Measurements from ENCODE around the gene NLRP7.
"Not testable (repeated sequence)": the region's sequence is repeated elsewhere in the genome, so short reads cannot be mapped to it uniquely, and the experiment has no call there.

The NLRP7 gene

DNA sequence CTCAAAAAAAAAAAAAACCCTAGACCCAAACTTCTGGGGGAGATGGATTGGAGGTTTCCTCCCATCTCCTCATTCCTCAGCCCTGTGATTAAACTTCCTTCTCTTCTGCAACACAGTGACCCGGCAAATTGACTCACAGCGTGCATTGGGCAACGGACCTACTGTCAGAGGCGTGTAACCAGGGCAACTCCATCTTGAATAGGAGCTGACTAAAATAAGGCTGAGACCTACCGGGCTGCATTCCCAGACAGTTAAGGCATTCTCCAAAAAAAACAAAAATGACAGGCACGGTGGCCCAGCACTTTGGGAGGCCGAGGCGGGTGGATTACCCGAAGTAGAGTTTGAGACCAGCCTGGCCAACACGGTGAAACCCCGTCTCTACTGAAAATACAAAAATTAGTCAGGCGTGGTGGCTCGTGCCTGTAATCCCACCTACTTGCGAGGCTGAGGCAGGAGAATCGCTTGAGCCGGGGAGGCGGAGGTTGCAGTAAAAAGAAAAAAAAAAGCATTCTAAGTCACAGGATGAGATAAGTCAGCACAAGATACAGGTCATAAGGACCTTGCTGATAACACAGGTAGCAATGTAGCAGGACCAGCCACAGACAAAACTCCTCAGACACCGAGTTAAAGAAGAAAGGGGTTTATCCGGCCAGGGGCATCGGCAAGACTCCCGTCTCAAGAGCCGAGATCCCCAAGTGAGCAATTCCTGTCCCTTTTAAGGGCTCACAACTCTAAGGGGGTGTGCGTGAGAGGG, 5.4 kb upstream of the NLRP7 start:
- H3K36me3 ChIP-seq (ENCODE audit: control insufficient read depth, insufficient read depth, low read length, severe bottlenecking): no peaks in the 10 kb centered on the region
- H3K9me3 ChIP-seq (ENCODE audit: control insufficient read depth, low read length): no peaks in the 10 kb centered on the region
- H3K4me1 ChIP-seq (ENCODE audit: control insufficient read depth, insufficient read depth, low read length): no peaks in the 10 kb centered on the region
- no peaks in the 10 kb centered on the region for H3K27me3 ChIP-seq (replicated peaks; ENCODE audit: control insufficient read depth, insufficient read depth, low read length)
- no peak overlapping the region for H3K9ac ChIP-seq (ENCODE audit: low read length)
- DNase-seq (ENCODE audit: low read depth): no peak
- H3K4me3 ChIP-seq (ENCODE audit: low read length): no peak overlapping the region

GRCh38 chr19:54950580-54950979, 3.2 kb upstream of the NLRP7 start:
- not testable (repeated sequence) for H3K36me3 ChIP-seq (ENCODE audit: control insufficient read depth, insufficient read depth, low read length, severe bottlenecking); H3K4me3 ChIP-seq (ENCODE audit: low read length); H3K9me3 ChIP-seq (ENCODE audit: control insufficient read depth, low read length); H3K4me1 ChIP-seq (ENCODE audit: control insufficient read depth, insufficient read depth, low read length); H3K27me3 ChIP-seq (replicated peaks; ENCODE audit: control insufficient read depth, insufficient read depth, low read length); DNase-seq (ENCODE audit: low read depth); H3K9ac ChIP-seq (ENCODE audit: low read length)

GRCh38 chr19:54949412-54949811, 2.1 kb upstream of the NLRP7 start:
- no peak for DNase-seq (ENCODE audit: low read depth)
- Histone ChIP-seq H3K9me3 (ENCODE audit: control insufficient read depth, low read length) (no peaks in the 10 kb centered on the region), H3K4me1 (ENCODE audit: control insufficient read depth, insufficient read depth, low read length) (no peaks in the 10 kb centered on the region), H3K27me3 (replicated peaks; ENCODE audit: control insufficient read depth, insufficient read depth, low read length) (no peaks in the 10 kb centered on the region), H3K4me3 (ENCODE audit: low read length) (no peak overlapping the region), H3K9ac (ENCODE audit: low read length) (no peak overlapping the region), H3K36me3 (ENCODE audit: control insufficient read depth, insufficient read depth, low read length, severe bottlenecking) (no peaks in the 10 kb centered on the region)

GRCh38 chr19:54943772-54944361, 3.5 kb downstream of the NLRP7 start:
- H3K9ac ChIP-seq (ENCODE audit: low read length); H3K9me3 ChIP-seq (ENCODE audit: control insufficient read depth, low read length); H3K36me3 ChIP-seq (ENCODE audit: control insufficient read depth, insufficient read depth, low read length, severe bottlenecking); H3K4me1 ChIP-seq (ENCODE audit: control insufficient read depth, insufficient read depth, low read length); H3K27me3 ChIP-seq (replicated peaks; ENCODE audit: control insufficient read depth, insufficient read depth, low read length); DNase-seq (ENCODE audit: low read depth); H3K4me3 ChIP-seq (ENCODE audit: low read length): not testable (repeated sequence)

GRCh38 chr19:54939538-54939937, 7.8 kb downstream of the NLRP7 start:
- H3K4me1 ChIP-seq (ENCODE audit: control insufficient read depth, insufficient read depth, low read length); H3K4me3 ChIP-seq (ENCODE audit: low read length); H3K9ac ChIP-seq (ENCODE audit: low read length); H3K27me3 ChIP-seq (replicated peaks; ENCODE audit: control insufficient read depth, insufficient read depth, low read length); H3K36me3 ChIP-seq (ENCODE audit: control insufficient read depth, insufficient read depth, low read length, severe bottlenecking); H3K9me3 ChIP-seq (ENCODE audit: control insufficient read depth, low read length); DNase-seq (ENCODE audit: low read depth): not testable (repeated sequence)

DNA sequence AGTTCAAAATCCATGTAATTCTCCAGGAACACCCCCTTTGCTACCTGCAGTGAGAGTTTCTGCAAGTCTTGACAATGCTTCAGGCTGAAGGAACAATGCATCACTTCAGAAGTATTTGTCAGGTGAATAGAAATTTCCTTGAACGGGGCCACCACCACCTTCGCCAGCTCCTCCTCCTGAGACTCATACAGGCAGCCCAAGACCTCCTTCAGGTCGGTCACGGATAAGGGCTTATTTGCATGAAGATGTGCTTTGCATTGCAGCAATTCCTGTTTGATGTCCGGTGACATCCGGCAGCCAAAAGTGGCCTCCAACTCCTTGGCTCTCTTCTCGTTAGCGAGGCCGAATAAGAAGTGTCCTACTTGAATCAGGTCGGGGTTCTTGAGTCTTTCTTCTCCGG, 8.4 kb downstream of the NLRP7 start:
- no peaks in the 10 kb centered on the region for H3K36me3 ChIP-seq (ENCODE audit: control insufficient read depth, insufficient read depth, low read length, severe bottlenecking)
- H3K4me3 ChIP-seq (ENCODE audit: low read length): no peak overlapping the region
- no peak for DNase-seq (ENCODE audit: low read depth)
- H3K9ac ChIP-seq (ENCODE audit: low read length): no peak overlapping the region
- H3K27me3 ChIP-seq (replicated peaks; ENCODE audit: control insufficient read depth, insufficient read depth, low read length): no peaks in the 10 kb centered on the region
- no peaks in the 10 kb centered on the region for H3K9me3 ChIP-seq (ENCODE audit: control insufficient read depth, low read length)
- H3K4me1 ChIP-seq (ENCODE audit: control insufficient read depth, insufficient read depth, low read length): no peaks in the 10 kb centered on the region

DNA sequence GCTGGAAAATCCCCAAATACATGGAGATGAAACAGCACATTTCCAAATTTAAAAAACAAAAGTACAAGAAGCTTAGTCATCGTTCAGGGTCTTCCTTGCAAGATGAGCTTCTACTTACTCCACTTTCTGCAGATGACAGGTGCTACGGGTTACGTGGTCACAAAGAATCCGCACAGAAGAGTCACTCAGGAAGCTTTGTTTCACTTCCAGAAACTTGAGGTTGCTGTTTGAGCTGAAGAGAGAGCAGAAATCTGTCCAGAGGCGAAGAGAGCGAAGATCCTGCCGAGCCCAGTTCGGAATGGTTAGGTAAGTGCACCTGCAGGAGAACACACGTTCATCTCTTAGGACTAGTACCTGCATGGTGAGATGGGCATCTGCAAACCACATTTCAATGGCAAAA, 9.4 kb downstream of the NLRP7 start:
- Histone ChIP-seq H3K9me3 (ENCODE audit: control insufficient read depth, low read length) (no peaks in the 10 kb centered on the region), H3K27me3 (replicated peaks; ENCODE audit: control insufficient read depth, insufficient read depth, low read length) (no peaks in the 10 kb centered on the region), H3K4me3 (ENCODE audit: low read length) (no peak overlapping the region), H3K36me3 (ENCODE audit: control insufficient read depth, insufficient read depth, low read length, severe bottlenecking) (no peaks in the 10 kb centered on the region), H3K4me1 (ENCODE audit: control insufficient read depth, insufficient read depth, low read length) (no peaks in the 10 kb centered on the region), H3K9ac (ENCODE audit: low read length) (no peak overlapping the region)
- DNase-seq (ENCODE audit: low read depth): no peak

DNA sequence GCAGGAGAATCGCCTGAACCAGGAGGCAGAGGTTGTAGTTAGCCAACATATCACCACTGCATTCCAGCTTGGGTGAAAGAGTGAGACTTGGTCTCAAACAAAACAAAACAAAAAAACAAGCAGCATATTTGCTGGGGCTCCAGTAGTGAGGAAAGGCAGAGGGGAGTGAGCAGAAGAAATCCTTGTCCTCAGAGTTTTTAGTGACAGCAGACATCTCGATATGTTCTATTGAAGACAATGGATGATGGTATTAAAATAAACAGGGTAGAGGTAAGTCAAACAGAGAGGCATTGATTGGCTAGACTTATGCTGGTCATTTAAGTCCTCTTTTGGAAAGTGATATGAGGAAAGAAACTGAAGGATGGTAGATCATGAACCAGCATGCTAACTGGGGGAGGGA, 19.0 kb downstream of the NLRP7 start:
- Histone ChIP-seq H3K36me3 (ENCODE audit: control insufficient read depth, insufficient read depth, low read length, severe bottlenecking) (no peaks in the 10 kb centered on the region), H3K27me3 (replicated peaks; ENCODE audit: control insufficient read depth, insufficient read depth, low read length) (no peaks in the 10 kb centered on the region), H3K9me3 (ENCODE audit: control insufficient read depth, low read length) (peaks cover 16% of the 10 kb centered on the region), H3K9ac (ENCODE audit: low read length) (no peak overlapping the region), H3K4me3 (ENCODE audit: low read length) (no peak overlapping the region), H3K4me1 (ENCODE audit: control insufficient read depth, insufficient read depth, low read length) (no peaks in the 10 kb centered on the region)
- DNase-seq (ENCODE audit: low read depth): no peak

DNA sequence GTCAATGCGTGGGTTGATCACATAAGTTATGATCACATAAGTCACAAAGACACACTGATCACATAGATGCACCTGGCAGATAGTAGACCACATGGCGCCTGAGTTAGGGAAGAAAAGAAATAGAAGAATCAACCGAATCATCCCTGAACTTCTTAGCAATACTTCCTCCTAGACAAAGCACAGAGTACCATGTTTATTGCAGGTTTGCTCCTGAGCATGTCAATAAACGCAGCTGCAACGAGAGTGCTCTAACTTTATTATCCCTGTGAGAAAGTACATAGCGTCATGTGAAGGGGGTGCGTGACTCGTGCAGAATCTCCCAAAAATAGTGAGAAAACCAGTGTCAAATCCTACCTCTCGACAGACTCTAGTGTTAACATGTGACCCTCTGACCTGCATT, 24.1 kb downstream of the NLRP7 start:
- Histone ChIP-seq H3K27me3 (replicated peaks; ENCODE audit: control insufficient read depth, insufficient read depth, low read length) (no peaks in the 10 kb centered on the region), H3K4me3 (ENCODE audit: low read length) (no peak overlapping the region), H3K4me1 (ENCODE audit: control insufficient read depth, insufficient read depth, low read length) (no peaks in the 10 kb centered on the region), H3K36me3 (ENCODE audit: control insufficient read depth, insufficient read depth, low read length, severe bottlenecking) (no peaks in the 10 kb centered on the region), H3K9me3 (ENCODE audit: control insufficient read depth, low read length) (peaks cover 11% of the 10 kb centered on the region), H3K9ac (ENCODE audit: low read length) (no peak overlapping the region)
- DNase-seq (ENCODE audit: low read depth): no peak

GRCh38 chr19:54921082-54921481, 26.2 kb downstream of the NLRP7 start:
- Histone ChIP-seq H3K9me3 (ENCODE audit: control insufficient read depth, low read length) (peaks cover 3% of the 10 kb centered on the region), H3K4me1 (ENCODE audit: control insufficient read depth, insufficient read depth, low read length) (no peaks in the 10 kb centered on the region), H3K4me3 (ENCODE audit: low read length) (no peak overlapping the region), H3K9ac (ENCODE audit: low read length) (no peak overlapping the region), H3K27me3 (replicated peaks; ENCODE audit: control insufficient read depth, insufficient read depth, low read length) (no peaks in the 10 kb centered on the region), H3K36me3 (ENCODE audit: control insufficient read depth, insufficient read depth, low read length, severe bottlenecking) (no peaks in the 10 kb centered on the region)
- no peak for DNase-seq (ENCODE audit: low read depth)

- H3K9ac ChIP-seq (ENCODE audit: low read length); H3K9me3 ChIP-seq (ENCODE audit: control insufficient read depth, low read length); H3K36me3 ChIP-seq (ENCODE audit: control insufficient read depth, insufficient read depth, low read length, severe bottlenecking); H3K27me3 ChIP-seq (replicated peaks; ENCODE audit: control insufficient read depth, insufficient read depth, low read length); H3K4me3 ChIP-seq (ENCODE audit: low read length); DNase-seq (ENCODE audit: low read depth); H3K4me1 ChIP-seq (ENCODE audit: control insufficient read depth, insufficient read depth, low read length): not testable (repeated sequence)
These were observed 27.4 kb downstream of the NLRP7 start for GRCh38 chr19:54919646-54920563.

All from adipocyte (in vitro differentiated cells).